GM19455 (cell line): Measurements from ENCODE around the gene DEPP1.
"Not testable (repeated sequence)": the region's sequence is repeated elsewhere in the genome, so short reads cannot be mapped to it uniquely, and the experiment has no call there.

Experiments used
- ATAC-seq: cut with Tn5 transposase; IDR thresholded peaks from one replicate; pipeline ENCODE4 v1.9.1; 2021; ENCODE audit not compliant: unreplicated experiment

DEPP1 gene

GRCh38 chr10:44978570-44979280 is at the start of gene DEPP1:
DEPP1 (minus strand) TSS chr10:44978809; CDS start chr10:44978030, 779 bp downstream.
- no peak for ATAC-seq

- no peak for ATAC-seq
Measured at GRCh38 chr10:45023426-45023825, 44.8 kb upstream of the DEPP1 start.

GRCh38 chr10:45015590-45015989 is 37.0 kb upstream of the DEPP1 start:
- no peak for ATAC-seq

GRCh38 chr10:45014557-45014956 is 35.9 kb upstream of the DEPP1 start:
- ATAC-seq, result not testable (repeated sequence)

GRCh38 chr10:45008524-45009161 is 30.0 kb upstream of the DEPP1 start:
- ATAC-seq, result peak; percentile 93

GRCh38 chr10:45006276-45007030 is 27.8 kb upstream of the DEPP1 start:
- ATAC-seq, result no peak

GRCh38 chr10:45005284-45005683 is 26.7 kb upstream of the DEPP1 start:
- no peak for ATAC-seq

GRCh38 chr10:45004661-45005060 is 26.1 kb upstream of the DEPP1 start:
- no peak for ATAC-seq

GRCh38 chr10:45003432-45004000 is 24.9 kb upstream of the DEPP1 start:
- no peak for ATAC-seq

- peak; percentile 85 for ATAC-seq
Measured at GRCh38 chr10:45001381-45002148, 23.0 kb upstream of the DEPP1 start.

GRCh38 chr10:45000752-45001380 is 22.3 kb upstream of the DEPP1 start, which contains the start of gene ZNF22:
ZNF22 (plus strand) TSS chr10:45000923; CDS start chr10:45003369, 2,446 bp downstream.
- peak; percentile 78 for ATAC-seq

- no peak for ATAC-seq
Measured at GRCh38 chr10:45000138-45000751, 21.6 kb upstream of the DEPP1 start.

- ATAC-seq, result no peak
Measured at GRCh38 chr10:44998146-44998631, 19.6 kb upstream of the DEPP1 start.

- no peak for ATAC-seq
Measured at GRCh38 chr10:44997105-44997748, 18.6 kb upstream of the DEPP1 start.

- no peak for ATAC-seq
Measured at GRCh38 chr10:44995914-44996669, 17.5 kb upstream of the DEPP1 start.

GRCh38 chr10:44995581-44995913 is 16.9 kb upstream of the DEPP1 start:
- ATAC-seq, result no peak

GRCh38 chr10:44994752-44995530 is 16.3 kb upstream of the DEPP1 start:
- ATAC-seq, result no peak
